Retina (tissue), 1 donor: ENCODE results near the gene ATE1.
"Not testable (repeated sequence)": the region's sequence is repeated elsewhere in the genome, so short reads cannot be mapped to it uniquely, and the experiment has no call there.

Experiments used
- DNase-seq: peaks from one replicate; pipeline ENCODE4 v3.0.0-alpha.2; 2016

Gene ATE1

DNA sequence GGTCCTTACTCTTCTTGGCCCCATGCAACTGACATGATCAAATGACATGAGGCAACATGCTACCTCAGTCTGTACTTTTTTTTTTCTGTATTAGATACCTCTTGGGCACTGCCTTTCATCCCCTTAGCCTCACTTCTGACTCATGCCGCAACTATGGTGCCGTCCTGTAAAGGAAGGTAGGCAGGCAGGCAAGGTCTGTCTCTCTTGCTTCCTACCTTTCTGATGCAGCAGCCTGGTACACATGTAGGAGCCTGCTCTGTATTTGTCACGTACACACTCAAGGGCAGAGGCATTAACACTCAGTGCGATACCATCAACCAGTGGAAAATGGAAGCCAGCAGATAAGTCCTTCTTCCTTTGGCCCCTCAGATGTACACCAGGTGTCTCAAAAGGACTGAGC lies 146.7 kb downstream of the ATE1 start:
- DNase-seq: no peak

GRCh38 chr10:121774813-121775212 lies 153.0 kb downstream of the ATE1 start:
- DNase-seq: no peak

DNA sequence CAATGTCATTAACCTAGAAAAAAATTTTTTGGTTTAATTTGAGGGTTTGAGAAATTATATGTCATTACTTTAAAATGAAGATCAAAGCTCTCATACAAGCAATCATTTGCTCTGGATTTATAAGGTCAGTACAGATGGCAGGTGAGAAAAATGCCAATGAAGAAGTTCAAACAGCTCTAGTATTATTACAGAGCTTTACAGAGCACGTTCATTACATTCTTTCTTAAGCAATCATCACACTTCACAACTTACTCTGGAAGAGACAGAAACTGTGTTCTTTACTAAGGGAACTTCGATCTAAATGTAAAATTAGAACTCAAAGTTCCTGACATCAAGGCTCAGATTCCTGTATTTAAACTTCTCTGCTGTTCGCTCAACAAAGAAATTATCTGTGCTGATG lies 153.4 kb downstream of the ATE1 start:
- no peak for DNase-seq

GRCh38 chr10:121772884-121773283 lies 154.9 kb downstream of the ATE1 start:
- DNase-seq: no peak

DNA sequence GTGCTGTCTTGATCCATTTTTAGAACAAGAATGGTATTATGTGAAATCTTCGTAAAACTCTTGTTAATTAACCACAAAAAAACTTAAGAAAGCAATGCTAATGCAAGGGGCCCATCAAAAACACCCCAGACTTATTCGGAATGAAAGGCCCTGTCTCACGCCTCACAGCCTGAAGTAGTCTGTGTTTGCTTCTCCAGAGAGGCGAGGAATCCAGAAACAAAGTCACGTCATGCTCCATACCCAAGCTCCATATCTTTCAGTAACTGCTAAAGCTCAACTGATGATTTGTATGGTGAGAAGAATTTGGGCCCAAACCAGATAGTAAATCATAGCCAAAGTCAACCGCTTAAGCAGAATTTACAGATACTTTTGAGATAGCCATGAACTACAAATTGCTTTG lies 155.4 kb downstream of the ATE1 start:
- DNase-seq: no peak

DNA sequence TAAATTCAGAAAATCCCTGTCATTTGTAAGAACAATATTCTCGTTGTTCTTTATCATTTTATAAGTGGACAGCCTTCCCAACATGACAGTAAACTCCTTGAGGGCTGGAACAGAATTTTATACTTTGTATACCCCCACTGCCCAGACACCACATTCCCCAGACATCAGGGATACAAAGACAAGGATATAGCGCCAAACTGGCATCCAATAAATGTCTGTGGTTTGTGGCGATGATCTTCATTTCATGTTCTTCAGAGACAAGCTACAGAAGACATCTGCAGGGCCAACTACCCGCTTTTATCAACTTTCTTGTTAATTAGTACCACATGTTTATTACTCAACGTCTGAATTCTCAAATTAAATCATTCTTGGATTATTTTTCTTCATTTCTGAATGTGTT lies 155.9 kb downstream of the ATE1 start:
- DNase-seq: no peak

GRCh38 chr10:121766426-121766825 lies 161.4 kb downstream of the ATE1 start:
- no peak for DNase-seq

GRCh38 chr10:121765204-121765603 lies 162.6 kb downstream of the ATE1 start:
- no peak for DNase-seq

DNA sequence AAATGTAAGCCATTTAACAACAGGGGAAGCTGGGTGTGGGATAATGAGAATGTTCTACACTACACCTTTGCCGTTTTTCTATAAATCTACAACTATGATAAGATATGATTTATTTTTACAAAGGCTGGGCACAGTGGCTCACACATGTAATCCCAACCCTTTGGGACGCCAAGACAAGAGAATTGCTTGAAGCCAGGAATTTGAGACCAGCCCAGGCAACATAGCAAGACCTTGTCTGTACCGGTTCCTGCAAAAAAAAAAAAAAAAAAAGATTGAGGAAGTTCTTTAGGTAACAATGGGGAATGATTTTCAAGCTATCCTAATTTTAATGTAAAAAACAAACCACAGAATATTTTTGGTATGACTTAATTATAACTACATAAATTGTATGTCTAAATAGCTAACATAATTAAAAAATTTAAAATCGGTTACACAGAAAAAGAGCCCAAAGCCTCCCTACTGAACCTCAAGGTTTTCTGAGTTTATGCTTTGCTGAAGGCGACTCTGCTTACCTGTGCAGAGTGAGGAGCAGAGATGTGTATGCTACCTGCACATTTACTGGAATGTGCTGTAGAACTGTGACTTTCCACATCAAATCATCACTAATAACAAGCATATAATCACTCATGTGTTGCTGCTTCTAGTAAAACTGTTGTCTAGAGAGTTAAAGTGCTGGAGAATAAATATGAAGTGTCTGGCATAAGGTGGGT lies 163.4 kb downstream of the ATE1 start:
- no peak for DNase-seq

- DNase-seq: not testable (repeated sequence)
Observed at GRCh38 chr10:121757241-121757640, 170.6 kb downstream of the ATE1 start.

- DNase-seq: not testable (repeated sequence)
Observed at GRCh38 chr10:121755496-121755895, 172.3 kb downstream of the ATE1 start.

DNA sequence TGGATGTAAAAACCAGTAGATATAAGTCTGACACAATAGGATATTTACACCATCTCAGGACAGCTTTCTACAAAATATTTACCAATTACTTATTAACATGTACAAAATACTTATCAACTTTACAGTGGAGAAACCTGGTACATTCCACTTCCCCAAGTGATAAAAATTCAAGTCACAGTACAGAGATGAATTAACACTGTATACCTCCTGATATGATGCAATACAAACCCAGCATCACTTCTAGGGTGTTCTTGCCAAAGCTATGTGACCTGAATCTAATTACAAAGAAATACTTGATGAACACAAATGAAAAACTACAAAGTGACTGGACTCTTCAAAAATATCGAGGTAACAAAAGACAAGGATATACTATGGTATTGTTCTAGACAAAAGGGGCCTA lies 173.2 kb downstream of the ATE1 start:
- no peak for DNase-seq

DNA sequence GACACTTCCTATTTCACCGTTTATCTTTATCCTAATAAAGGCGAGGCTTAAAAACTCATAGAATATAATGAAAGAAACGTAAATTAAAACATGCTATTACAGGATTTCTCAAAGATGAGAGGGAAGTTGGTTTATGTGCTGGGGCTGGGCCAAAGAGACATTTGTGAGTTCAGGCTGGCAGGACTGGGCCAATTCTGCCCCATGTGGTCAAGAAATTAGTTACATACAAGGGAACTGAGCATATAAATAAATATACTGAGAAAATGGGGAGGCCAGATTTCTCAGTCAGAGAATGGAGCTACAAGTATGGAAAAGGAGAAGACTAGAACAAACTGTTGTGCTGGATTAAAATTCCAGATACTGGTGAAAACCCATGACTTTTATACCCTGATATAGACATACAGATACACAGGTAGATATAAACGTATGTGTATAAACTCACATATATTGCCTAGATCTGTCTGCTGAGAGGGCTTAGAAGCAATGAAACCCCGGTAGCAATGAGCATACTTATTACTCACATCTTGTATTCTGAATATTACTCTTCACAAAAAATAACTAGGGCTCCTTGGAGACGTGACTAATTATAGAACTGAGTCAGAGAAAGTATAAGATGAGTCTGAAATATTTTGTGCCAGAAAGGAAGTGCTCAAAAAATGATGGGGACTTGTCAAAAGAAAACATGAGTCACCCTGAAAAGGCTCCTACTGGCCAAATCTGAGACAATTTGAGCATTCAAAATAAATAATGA lies 173.9 kb downstream of the ATE1 start:
- DNase-seq: no peak

DNA sequence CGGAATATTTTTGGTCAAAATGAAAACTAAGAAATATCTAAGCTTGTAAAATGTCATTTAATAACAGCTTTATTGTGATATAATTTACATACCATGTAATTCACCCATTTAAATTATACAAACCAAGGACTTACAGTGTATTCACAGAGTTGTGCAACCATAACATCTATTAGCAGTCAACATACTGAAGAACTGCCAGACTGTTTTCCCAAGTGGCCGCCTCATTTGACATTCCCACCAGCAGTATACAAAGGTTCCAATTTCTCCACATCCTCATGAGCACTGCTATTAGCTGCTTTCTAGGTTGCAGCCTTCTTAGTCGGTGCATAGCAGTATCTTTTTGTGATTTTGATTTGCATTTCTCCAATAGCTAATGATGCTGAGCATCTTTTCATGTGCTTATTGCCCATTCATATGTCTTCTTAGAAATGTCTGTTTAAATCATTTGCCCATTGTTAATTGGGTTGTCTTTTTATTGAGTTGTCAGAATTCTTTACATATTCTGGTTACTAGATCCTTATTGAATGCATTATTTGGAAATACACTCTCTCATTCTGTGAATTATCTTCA lies 176.6 kb downstream of the ATE1 start:
- no peak for DNase-seq

DNA sequence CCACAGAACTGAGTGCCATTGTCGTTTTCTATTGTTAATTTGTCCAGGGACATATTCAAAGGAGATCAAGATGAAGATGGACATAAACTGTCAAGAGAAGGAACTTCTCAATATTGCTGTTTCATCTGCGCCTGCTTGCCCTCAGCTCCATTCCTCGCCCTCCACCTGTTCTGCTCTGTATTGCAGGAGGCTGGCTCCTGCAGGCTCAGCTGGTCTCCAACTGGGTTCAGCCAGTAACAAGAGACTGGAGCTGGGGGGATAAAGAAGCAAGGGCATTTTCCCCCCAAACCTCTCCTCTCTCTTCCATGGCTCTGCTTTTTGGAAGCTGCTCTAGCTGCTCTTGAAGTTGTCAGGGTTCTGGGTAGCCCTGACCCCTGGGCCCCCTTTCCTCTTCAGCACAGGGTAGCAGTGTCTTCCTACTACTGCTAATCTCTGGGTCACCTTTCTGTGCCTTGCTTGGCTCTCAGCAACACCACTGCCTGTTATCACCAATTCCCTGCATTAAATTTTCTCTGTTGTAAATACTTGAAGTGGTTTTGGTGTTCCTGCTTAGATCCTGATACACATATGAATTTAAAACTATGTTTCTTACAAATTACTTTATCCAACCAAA lies 180.6 kb downstream of the ATE1 start:
- DNase-seq: no peak

GRCh38 chr10:121741248-121741792 lies 186.5 kb downstream of the ATE1 start:
- DNase-seq: no peak

DNA sequence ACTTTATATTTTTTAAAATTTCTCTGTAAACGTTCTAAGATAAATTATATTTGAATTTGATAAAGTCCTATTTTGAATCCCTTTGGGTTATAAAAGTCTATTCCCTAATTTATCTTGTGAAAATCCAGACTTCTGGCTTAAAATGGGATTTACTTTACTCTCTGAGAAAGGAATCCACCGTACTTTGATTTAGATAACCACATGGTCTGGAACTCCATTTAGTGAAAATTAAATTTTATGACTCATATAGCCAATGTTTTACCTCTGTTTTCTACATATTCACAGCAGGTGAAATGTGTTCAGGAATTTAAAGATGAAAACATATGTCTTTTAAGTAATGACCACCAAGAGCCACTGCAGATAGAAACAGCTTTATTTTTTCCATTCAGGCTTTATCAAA lies 187.8 kb downstream of the ATE1 start:
- no peak for DNase-seq

GRCh38 chr10:121739114-121739513 lies 188.7 kb downstream of the ATE1 start:
- no peak for DNase-seq

- DNase-seq: no peak
Observed at GRCh38 chr10:121736315-121737130, 191.3 kb downstream of the ATE1 start.

GRCh38 chr10:121735263-121735662 lies 192.6 kb downstream of the ATE1 start:
- no peak for DNase-seq

- DNase-seq: peak; percentile 63
Observed at GRCh38 chr10:121734589-121735045, 193.2 kb downstream of the ATE1 start.

GRCh38 chr10:121732656-121733445 lies 195.0 kb downstream of the ATE1 start:
- no peak for DNase-seq
